ENCODE measurements around the gene FAM240B. TPM values are rescaled to one million over a fixed set of nuclear protein-coding genes. Genes with fewer than 3 reads are reported as not detected.

FAM240B gene
- total and polyA plus RNA-seq, 2 of the 13 experiments (the other 11 are each of a cell fraction or from before 2014, with no cell fraction given): not detected

DNA sequence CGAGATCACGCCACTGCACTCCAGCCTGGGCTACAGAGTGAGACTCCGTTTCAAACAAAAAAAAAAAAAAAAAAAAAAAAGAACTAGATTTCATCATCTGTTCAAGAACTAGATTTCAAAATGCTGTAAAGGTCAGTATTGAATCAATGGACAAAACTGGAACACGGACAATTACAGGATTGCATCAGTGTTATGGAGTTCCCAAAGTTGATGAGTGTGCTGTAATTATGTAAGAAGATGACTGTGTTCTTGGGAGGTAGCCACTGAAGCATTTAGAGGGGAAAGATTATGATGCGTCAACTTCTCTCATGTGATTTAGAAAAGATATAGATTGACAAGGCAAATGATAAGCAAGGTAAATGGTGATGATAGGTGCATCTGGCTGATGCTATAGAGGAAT lies 6.5 kb downstream of the FAM240B start (continued):
- TF ChIP-seq CENPT (CRISPR knock-in tag; IDR thresholded peaks at IDR 0.05; ENCODE audit: low read depth) (no peak), ZBTB42 (CRISPR knock-in tag; IDR thresholded peaks at IDR 0.05) (no peak), ZNF225 (CRISPR knock-in tag; IDR thresholded peaks at IDR 0.05) (no peak), ZKSCAN5 (CRISPR knock-in tag; IDR thresholded peaks at IDR 0.05) (no peak), ZNF768 (CRISPR knock-in tag; IDR thresholded peaks at IDR 0.05) (no peak), MBNL3 (CRISPR knock-in tag; conservative IDR thresholded peaks at IDR 0.05) (no peak), NRL (CRISPR knock-in tag; IDR thresholded peaks at IDR 0.05; ENCODE audit: borderline replicate concordance) (no peak), CEBPB (IDR thresholded peaks at IDR 0.05; ENCODE audit: borderline replicate concordance, low read depth, low read length) (peak; percentile 48; the same call in 1 of the 2 replicates), MAFF (IDR thresholded peaks at IDR 0.05; ENCODE audit: low read depth, low read length) (0 out of 2 replicates have a peak, but pooled peaks have one; percentile 4), ZNF550 (CRISPR knock-in tag; IDR thresholded peaks at IDR 0.05; ENCODE audit: borderline replicate concordance) (no peak), MYNN (CRISPR knock-in tag; IDR thresholded peaks at IDR 0.05; ENCODE audit: low read depth) (no peak), ZUFSP (CRISPR knock-in tag; IDR thresholded peaks at IDR 0.05; ENCODE audit: borderline replicate concordance) (no peak), ZNF275 (CRISPR knock-in tag; IDR thresholded peaks at IDR 0.05; ENCODE audit: borderline replicate concordance) (no peak), ZNF460 (CRISPR knock-in tag; IDR thresholded peaks at IDR 0.05; ENCODE audit: borderline replicate concordance) (no peak), ZBTB20 (CRISPR knock-in tag; IDR thresholded peaks at IDR 0.05; ENCODE audit: borderline replicate concordance, low read depth) (no peak), NFIB (CRISPR knock-in tag; IDR thresholded peaks at IDR 0.05; ENCODE audit: borderline replicate concordance) (no peak)
- TF ChIP-seq, protein P1, sequence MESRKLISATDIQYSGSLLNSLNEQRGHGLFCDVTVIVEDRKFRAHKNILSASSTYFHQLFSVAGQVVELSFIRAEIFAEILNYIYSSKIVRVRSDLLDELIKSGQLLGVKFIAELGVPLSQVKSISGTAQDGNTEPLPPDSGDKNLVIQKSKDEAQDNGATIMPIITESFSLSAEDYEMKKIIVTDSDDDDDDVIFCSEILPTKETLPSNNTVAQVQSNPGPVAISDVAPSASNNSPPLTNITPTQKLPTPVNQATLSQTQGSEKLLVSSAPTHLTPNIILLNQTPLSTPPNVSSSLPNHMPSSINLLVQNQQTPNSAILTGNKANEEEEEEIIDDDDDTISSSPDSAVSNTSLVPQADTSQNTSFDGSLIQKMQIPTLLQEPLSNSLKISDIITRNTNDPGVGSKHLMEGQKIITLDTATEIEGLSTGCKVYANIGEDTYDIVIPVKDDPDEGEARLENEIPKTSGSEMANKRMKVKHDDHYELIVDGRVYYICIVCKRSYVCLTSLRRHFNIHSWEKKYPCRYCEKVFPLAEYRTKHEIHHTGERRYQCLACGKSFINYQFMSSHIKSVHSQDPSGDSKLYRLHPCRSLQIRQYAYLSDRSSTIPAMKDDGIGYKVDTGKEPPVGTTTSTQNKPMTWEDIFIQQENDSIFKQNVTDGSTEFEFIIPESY (CRISPR knock-in tag; IDR thresholded peaks at IDR 0.05): no peak
- TF ChIP-seq, protein P2, sequence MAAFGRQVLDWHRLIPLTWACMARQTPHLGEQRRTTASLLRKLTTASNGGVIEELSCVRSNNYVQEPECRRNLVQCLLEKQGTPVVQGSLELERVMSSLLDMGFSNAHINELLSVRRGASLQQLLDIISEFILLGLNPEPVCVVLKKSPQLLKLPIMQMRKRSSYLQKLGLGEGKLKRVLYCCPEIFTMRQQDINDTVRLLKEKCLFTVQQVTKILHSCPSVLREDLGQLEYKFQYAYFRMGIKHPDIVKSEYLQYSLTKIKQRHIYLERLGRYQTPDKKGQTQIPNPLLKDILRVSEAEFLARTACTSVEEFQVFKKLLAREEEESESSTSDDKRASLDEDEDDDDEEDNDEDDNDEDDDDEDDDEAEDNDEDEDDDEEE (CRISPR knock-in tag; IDR thresholded peaks at IDR 0.05): no peak
